ENCODE data around the gene CRYBG2.
"Not testable (repeated sequence)": the region's sequence is repeated elsewhere in the genome, so short reads cannot be mapped to it uniquely, and the experiment has no call there.

Gene CRYBG2

DNA sequence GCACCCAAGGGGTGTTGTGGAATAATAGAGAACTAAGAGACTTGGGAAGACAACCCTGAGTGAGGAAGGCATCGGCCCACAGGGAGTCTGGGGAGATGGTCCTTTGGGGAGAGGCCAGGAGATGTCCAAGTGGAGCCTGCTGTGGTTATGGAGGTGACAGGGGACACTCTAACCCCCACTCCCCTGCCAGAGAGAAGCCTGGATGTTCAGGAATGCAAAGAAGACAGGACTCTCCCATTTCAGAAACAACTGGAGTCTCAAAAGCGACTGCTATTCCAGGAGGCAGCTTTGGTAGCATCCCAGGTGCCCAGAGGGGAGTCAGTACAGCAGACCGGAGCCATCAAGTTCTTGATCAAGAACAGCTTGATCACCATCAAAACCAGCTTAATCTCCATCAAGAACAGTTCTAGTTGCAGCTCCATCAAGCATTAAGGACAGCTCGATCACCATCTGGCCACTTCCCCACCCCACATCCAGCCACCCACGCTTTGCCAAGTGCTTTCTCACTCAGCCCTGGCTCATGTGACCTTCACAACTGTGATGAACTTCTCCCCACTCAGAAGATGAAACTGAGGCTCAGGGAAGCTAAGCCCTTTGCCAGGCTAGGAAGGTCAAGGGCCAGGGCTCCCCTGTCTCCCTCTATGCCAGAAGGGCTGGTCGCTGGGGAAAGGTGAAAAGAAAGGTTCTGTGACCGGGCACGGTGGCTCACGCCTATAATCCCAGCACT lies 35.4 kb downstream of the CRYBG2 start:
- DNase-seq, result no peak

DNA sequence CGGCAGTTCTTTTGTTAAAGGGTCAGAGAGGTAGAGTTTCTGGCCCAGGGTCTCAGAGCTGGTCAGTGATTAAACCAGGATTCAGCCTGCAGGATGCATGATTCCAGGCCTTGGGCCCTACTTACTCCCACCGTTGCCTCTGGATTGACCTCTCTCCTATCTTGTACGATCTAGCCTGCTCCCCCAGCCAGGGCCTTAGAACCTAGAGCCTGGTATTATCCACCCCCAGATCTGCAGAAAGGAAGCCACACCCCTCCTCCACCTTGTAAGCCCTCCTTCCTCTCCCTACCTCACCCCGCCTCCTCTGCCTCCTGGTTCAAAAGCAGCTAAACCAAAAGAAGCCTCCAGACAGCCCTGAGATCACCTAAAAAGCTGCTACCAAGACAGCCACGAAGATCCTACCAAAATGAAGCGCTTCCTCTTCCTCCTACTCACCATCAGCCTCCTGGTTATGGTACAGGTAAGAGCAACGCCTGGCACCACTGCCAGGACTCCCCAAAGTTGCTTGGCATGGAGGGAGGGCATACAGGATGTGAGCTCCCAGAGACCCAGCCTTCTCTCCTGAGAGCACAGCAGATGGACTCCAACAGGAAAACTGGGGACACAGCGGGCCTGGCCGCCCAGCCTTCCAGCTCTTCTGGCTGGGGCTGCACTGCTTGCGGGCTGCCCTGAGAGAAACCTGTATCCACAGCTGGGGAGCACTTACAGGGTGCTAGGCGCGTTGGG lies 36.2 kb downstream of the CRYBG2 start, which contains the start of gene CD52:
CD52 (plus strand) TSS at position 347 of the 726 bp plus-strand sequence; CDS start at position 407, 60 bp downstream.
- DNase-seq, result peak; percentile 53

DNA sequence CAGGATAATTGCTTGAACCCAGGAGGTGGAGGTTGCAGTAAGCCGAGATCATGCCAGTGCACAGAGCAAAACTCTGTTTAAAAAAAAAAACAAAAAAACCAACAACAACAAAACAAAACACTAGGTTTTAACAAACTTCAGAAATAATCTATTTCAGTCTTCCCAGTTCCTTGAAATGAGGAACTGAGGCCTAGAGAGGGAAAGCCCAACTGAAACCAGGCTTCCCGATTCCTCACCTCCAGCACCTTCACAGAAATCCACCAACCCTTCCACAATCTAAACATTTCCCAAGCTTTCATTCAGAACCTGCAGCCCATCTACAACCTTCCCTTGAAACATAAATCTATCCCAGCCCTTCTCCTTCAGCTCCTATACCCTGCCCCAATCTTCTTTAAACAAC lies 36.8 kb downstream of the CRYBG2 start:
- DNase-seq, result no peak

DNA sequence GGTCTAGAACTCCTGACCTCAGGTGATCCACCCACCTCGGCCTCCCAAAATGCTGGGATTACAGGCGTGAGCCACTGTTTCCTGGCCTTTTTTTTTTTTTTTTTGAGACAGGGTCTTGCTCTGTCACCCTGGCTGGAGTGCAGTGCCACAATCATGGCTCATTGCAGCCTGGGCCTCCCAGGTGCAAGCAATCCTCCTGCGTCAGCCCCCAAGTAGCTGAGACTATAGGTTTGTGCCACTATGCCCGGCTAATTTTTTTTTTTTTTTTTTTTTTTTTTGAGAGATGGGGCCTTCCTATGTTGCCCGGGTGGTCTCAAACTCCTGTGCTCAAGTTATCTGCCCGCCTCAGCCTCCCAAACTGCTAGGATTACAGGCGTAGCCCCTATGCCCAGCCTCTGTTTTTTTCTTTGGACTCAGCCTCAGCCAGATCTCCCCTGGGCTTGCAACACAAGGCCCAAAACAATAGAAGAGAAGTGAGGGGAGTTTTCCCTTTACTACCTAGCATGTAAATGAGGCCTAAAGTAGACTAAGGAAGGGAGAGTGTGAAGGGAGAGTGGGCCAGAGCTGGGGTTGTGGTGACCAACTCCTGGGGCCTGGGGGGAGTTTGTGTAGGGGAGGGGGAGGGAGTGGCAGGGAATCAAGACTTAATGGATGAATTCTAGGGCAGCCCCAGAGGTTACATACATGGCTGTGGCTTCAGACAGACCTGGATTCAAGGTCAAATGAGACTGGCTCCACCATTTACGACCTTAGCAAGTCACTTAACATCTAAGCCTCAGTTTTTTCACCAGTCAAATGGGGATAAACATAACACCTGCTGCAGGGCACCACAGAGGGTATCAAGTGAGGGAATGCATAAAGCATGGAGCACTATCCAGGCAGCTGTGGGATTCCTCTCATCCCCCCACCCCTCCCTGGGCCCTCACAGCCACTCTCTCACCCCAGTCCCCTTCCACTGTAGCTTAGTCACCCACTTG lies 37.8 kb downstream of the CRYBG2 start:
- DNase-seq, result no peak

DNA sequence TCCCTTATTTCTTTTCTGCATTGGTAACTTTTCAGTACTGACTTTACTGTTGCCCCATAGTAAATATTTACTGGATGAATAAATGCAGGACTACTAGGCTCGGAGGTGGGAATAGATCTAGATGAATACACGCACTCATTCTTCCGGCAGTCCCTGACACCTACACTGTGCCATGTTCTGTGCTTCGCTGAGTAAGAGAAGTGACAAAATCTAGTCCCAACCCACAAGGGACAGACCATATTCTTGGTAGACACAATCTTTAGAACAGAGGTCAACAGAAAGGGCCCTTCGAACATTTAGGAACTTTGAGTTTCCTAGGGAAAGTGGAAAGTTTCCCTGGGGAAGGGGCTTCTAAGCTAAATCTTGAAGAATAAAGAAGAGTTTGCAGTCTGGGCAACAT lies 39.4 kb downstream of the CRYBG2 start:
- DNase-seq, result no peak

DNA sequence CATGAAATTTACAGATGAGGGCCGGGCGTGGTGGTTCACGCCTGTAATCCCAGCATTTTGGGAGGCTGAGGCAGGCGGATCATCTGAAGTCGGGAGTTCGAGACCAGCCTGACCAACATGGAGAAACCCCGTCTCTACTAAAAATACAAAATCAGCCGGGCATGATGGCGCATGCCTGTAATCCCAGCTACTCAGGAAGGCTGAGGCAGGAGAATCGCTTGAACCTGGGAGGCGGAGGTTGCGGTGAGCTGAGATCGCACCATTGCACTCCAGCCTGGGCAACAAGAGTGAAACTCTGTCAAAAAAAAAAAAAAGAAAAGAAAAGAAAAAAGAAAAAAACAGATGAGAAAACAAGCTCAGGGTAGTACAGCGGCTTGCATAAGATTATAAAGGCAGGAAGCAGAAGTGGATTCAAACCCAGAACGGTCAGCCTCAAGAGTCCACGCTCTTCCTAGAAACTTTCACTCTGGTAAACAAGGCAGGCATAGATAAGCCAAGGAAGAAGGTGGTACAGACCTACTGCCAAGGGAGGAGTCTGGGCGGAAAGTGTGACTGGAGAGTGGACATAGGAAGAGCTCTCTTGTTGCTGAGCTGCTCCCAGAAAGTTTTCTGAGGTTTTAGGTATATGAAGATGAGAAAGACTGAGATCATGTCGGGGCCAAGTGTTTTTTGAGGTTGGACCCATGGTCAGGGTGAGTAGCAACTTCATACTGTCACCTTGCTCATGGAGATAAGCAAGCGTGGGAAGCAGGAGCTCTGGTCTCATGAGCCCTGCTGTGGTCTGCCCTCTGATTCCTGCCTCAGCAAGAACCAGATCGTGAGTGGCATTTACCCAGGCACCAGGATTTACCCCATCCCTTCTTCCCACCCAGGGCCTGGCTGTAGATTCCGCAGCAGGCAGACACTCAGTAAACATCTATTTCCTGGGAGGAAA lies 45.7 kb downstream of the CRYBG2 start:
- DNase-seq, result not testable (repeated sequence)

DNA sequence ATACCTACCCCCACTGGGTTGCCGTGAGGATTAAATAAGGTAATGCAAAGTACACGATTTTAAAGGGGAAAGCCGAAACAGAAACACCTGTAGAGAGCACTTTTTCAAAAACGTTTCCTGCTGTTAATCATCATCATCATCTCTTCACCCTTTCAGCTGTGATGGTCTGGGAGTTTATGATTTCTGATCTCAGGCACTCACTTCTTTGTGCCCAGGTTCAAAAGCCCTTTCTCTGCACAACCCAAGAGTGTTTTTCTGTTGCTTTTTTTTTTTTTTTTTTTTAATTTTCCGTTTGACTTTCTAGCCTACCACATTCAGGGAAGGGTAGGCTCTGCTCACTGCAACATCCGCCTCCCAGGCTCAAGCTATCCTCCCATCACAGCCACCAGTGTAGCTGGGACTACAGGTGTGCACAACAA lies 46.6 kb downstream of the CRYBG2 start:
- DNase-seq, result no peak

DNA sequence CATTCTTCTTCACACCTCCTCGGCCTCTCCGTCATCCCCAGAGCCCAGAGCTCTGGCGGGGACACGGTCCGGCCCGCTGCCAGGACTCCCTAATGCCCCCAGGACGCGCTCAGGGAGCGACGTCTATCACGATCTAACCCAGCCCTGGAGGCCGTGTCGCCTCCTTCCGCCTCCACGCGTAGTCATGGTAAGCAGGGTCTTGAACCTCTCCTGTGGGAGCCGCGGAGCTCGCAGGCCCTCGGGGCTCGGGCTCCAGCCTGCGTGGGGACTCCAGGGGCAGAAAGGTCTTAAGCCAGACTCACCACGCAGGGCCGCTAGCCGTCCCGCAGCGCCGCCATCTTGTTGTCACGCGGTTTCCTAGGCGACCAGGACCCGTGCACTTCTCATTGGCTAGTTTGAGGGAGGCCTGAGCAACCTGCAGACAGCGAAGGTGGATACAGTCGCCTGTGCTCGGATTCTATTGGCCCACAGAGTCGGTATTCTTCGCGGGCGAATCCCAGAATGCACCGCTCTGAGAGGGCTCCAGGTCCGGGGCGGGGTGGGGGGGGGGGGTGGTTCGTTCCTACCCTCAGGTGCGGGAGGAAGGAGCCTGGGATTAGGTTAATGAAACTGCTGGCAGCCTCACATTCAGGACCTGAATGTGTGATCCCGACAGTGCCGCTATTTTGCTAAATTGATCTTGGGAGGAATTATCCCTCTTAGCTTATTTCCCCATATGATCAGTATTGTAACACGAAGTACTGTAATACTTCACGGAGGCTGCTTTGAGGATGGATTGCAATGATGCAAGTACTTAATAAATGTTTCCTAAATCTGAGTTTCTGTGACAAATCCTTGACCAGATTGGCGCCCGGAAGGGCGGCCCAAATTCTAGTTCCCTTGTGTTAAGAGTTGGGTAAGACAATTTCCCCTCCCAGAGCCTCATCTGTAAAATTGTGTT lies 47.4 kb downstream of the CRYBG2 start, which contains the start of gene UBXN11:
UBXN11 (minus strand) TSS at position 347 of the 940 bp plus-strand sequence. CDS start 3,753 bp downstream, outside the sequence.
- DNase-seq, result peak; percentile 92

DNA sequence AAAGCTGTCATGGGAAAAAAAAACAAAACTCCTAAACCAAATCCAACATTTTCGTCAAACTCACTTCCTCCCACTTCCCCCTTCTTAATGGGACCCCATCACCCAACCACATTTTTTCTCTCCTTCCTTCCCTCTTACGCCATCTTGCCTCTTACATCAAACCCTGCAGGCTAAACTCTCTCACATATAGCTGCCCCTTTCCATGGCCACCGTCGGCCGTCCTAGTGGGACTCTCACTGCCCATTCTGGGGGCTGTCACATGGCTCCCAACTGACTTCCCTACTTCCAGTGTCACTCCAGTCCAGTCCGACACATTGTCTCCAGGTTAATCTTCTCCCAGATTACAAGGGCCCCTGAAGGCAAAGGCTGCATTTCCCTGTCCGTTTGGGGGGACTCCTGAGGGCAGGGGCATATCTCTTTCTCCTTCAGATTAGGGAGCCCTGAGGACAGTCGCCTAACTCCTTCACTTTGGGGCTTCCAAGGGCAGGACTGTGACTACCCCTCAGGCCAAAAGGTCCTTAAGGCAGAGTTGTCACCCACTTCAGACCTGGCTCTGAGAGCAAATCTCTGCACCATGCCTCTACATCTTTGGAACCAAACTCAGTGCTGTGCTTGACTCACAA lies 48.2 kb downstream of the CRYBG2 start:
- no peak for DNase-seq

DNA sequence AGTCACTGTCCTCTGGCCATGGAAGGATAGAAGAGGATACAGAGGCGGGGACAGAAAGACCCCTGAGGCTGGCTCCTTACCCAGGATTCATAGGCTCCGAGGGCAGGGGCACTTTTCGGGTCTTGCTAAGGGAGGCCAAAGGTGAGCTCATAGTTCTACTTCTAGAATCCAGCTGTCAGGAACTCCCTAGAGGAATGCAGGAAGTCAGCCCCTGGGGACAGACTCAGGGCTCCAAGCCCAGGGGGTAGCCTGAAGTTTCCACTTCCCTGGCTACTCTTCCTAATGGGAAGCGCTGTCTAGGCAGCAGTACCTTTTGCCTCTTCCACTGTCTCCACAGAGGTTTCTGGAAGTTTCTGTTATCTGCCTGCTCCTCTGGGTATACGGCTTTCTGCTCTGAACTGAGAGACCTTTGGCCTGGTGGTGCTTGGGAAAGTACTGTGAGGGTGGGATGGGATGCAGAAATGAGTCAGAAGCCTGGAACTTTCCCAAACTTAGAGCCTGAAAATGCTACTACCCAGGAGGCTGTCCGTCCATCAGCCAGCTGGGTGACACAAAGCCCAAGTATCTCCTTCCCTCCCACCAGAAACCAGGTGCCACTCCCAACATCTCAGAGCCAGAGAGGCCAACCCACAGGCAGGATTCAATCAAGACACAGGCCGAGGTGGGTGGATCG lies 51.1 kb downstream of the CRYBG2 start:
- DNase-seq, result no peak

DNA sequence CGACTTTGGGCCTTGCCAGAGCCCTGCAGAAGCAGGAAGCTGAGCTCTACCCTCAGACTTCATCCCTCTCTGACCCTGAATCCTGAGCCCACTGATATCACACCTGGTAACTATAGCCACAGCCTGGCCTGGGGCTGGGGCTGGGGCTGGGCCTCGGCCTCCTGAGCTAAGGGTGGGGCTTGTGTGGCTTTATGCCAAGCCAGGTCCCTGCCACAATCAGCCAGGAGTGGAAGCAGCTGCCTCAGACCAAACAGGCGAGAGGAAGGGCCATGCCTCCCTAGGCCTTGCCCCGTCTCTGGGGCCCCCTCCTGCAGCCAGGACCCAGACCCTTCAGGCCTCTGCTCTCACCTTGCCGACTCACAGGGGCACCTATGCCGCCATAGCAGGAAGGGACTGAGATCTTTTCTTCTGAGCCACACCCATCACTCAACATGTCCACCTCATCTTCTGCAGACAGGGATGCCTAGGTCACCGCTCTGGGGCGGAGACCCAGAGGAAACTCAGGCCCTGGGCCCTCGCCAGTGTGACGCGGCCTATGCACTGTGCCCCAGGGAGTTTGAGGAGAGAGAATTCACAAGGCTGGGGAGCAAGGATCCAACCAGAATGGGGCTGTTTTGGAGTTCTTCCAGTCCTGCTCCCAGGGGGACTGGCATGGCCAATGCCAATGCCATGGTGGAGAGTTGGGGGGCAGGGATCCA lies 53.2 kb downstream of the CRYBG2 start:
- DNase-seq, result no peak

DNA sequence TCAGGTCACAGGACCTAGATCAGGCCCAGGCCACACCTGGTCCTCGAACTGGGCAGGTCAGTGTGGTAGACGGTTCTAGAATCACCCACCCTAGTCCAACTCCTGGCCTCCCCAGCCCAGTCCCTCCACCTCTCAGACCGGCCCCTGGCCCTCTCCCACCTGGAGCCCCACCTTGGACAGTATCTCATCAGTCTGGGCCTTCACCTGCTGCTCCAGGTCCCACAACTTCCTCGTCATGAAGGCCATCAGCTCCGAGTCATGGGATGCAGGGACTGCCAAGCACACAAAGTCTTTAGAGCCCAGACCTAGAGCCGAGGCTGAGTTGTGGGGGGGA lies 56.2 kb downstream of the CRYBG2 start:
- DNase-seq, result no peak

DNA sequence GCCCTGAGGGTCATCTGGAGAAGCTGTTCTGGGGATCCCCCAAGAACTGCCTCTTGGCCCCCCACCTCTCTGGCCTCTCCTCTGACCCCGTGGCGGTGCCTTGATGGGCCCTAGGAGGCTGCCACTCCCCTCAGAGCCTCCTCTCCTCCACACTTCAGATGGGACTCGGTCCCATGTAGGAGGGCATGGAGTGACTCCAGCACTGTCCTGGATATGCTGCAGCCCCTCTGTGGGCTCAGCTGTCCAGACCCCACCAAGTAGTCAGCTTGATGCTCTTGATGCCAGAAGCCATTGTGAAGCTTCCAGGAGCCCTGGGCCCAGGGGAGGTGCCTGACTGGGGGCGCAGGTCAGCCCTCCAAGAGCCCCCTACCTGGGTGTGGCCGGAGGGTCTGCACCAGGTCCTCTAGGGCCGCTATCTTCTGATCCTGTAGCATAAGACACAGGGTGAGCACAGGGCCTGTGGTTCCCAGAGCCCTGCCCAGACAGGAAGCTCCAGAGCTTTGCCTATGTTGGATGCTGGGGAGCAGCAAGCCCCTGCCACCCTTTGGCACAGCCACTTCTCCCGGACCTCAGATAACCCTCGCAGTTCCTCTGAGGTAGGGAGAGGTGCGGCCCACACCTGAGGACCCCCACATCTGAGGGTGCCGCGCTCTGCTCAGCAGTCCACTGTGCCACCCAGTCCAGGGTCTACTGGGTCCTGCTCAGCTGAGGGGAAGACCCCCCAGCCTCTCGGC lies 56.7 kb downstream of the CRYBG2 start:
- no peak for DNase-seq

DNA sequence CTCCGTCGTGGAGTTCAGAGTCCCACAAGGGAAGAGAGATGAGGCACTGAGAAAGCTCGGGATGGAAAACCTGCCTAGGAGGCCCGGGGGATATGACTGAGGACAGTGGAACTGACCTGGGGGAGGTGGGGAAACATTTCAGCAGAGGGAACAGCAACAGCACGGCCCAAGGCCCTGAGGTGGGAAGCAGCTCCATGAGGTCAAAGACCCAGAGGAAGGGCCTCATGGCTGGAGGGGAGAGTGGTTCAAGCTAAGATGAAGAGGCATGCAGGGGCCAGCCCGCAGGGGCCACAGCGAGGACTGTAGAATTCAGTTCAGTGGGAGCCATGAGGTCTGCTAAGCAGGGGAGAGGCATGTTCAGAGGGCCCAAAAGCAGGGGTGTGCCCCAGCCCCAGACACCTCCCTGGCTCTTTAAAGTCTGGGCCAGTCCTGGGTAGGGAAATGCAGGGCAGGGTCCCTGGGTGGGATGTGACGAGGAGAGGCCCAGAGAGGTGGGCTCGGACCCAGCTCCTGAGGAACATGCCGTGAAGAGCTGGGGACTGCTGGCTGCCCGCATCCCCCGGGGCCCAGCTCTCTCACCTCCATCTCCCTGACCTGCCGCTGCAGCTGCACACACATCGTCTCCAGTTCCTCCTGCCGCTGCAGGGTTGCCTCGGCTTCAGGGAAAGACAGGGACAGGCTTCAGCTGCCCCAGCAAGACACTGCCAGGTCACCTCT lies 57.4 kb downstream of the CRYBG2 start:
- no peak for DNase-seq

DNA sequence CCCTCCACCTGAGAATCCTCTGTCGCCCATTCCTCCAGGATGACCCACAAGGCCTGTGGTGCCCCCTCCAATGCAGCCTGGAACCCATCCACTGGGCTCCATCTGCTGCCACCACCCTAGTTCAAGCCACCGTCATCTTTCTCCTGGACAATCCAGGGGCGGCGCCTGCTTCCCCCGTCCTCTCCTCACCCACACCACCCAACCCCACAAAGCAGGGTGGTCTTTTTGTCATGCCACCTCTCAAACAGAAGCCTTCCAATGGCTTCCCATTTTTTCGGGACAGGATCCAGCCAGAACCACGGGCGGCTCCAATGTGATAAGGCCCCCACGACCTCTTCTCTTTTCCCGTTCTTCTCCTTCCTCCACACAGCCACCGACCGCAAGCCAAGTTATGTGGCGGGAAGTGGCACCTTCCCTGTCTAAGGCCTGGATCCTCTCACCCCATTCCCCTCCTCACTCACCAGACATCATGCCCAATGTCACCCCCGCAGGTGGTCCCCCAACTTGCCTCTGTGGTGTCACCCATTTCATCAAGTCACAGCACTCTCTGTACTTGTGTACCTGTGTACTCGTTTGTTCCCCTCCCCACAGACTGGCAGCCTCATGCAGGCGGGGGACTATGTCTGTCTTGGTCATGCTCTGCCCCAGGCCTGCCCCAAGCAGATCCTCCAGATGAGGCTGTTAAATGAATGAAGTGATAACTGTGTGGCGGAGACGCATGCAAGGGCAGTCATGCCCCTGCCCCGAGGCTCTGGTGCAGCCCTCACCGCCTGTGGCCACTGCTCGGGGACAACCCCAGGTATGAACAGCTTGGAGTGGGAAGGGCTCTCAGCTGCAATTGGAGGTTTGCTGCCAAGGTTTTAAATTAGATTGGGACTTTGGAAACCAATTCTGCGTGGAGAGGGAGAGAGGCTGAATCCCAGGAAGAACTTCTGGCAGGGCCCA lies 58.5 kb downstream of the CRYBG2 start:
- DNase-seq, result no peak

DNA sequence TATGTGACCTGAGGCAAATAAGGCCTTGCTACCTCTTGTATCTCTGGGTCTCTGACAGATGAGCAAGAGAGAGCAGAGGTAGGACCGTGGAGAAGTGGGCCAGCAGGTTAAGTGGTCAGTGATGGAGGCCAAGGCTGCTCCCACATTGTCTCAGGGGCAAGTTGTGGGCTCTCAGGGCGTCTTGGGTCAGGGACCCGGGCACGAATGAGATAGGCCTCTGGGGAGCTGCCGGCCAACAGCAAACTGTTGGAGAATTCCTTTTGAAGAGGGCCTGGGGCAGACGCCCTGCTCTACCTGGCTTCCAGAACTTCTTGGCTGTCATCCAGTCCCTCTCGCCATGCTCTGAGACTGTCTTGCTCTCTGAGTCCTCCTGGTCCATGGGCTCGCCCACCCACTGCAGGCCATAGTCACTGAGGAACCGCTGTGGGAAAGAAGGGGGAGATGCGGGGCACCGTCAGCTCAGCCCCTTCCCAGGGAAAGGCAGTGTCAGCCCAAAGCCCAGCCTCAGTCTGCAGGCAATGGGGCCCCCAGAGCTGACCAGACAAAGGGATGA lies 59.9 kb downstream of the CRYBG2 start:
- no peak for DNase-seq

All from effector CD8-positive, alpha-beta T cell (primary cell).